HepG2 (cell line): ENCODE results near the gene CHRNG. TPM values are rescaled to one million over a fixed set of nuclear protein-coding genes. Genes with fewer than 3 reads are reported as not detected.

ENCODE experiments used
- CBX2 ChIP-seq, 2 experiments: fragments of 200-600 bp in 1 of 2; sonication (generic); formaldehyde crosslinking in 1 of 2; IDR thresholded peaks; 2 replicates each; pipeline versions ENCODE4 v1.7.0 to v1.8.1; 2018 to 2022; ENCODE audit warnings: low read depth in 2 of 2, low read length in 1 of 2, mild to moderate bottlenecking in 1 of 2, missing genetic modification reagents in 1 of 2
- CTCF ChIP-seq: sonication (generic); formaldehyde crosslinking; IDR thresholded peaks from 2 replicates; pipeline ENCODE4 v1.5.0; 2020; ENCODE audit warnings: mild to moderate bottlenecking, missing genetic modification reagents, moderate library complexity
- PRDM15 ChIP-seq: sonication (generic); formaldehyde crosslinking; IDR thresholded peaks from 2 replicates; pipeline ENCODE4 v1.4.0; 2020; ENCODE audit warnings: missing genetic modification reagents
- TCF12 ChIP-seq, 2 experiments: fragments of 450-650 bp in 1 of 2; sonication (generic) in 1 of 2; formaldehyde crosslinking in 1 of 2; IDR thresholded peaks; 2 replicates each; pipeline versions ENCODE4 v1.6.1 to v1.8.0; 2017 to 2022; ENCODE audit warnings: antibody characterized with exemption in 1 of 2, mild to moderate bottlenecking in 1 of 2, missing genetic modification reagents in 1 of 2, moderate library complexity in 1 of 2
- ZNF10 ChIP-seq: sonication (generic); formaldehyde crosslinking; IDR thresholded peaks from 2 replicates; pipeline ENCODE4 v1.4.0; 2020; ENCODE audit warnings: mild to moderate bottlenecking, low read depth, missing genetic modification reagents, borderline replicate concordance
- ZNF432 ChIP-seq: sonication (generic); formaldehyde crosslinking; IDR thresholded peaks from 2 replicates; pipeline ENCODE4 v1.5.0; 2020; ENCODE audit warnings: missing genetic modification reagents, mild to moderate bottlenecking, borderline replicate concordance
- ZNF546 ChIP-seq: sonication (generic); formaldehyde crosslinking; conservative IDR thresholded peaks from 2 replicates; pipeline ENCODE4 v1.8.1; 2023; ENCODE audit warnings: mild to moderate bottlenecking, missing genetic modification reagents
- polyA plus RNA-seq, 8 experiments: library from polyadenylated mRNA; depleted of rRNA in 3 of 8; stranded (reverse) in 7 of 8; unstranded in 1 of 8; fragments of >200 nt; fragmentation: Illumina TruSeq in 4 of 8; extraction: Trizol in 4 of 8; gene quantifications; 2 replicates each; pipeline versions ENCODE4 v1.2.1 to v1.2.3, GENCODE V29; 2011 to 2016; ENCODE audit warnings: low read depth in 4 of 8, missing spikeins in 1 of 8, mixed read lengths in 1 of 8; ENCODE audit not compliant: insufficient read depth in 1 of 8
- total RNA-seq, 5 experiments: library from RNA; depleted of rRNA; stranded (reverse); fragments of >200 nt; fragmentation: Illumina TruSeq; extraction: Trizol; gene quantifications; 2 replicates each; pipeline ENCODE4 v1.2.3, GENCODE V29; 2016; ENCODE audit warnings: low read depth in 1 of 5

Gene CHRNG
- total and polyA plus RNA-seq, 2 of the 13 experiments (the other 11 are each of a cell fraction or from before 2014, with no cell fraction given): not detected

- TF ChIP-seq PRDM15 (CRISPR knock-in tag) (no peak), CBX2 (IDR thresholded peaks at IDR 0.05; ENCODE audit: low read depth, low read length) (no peak), CBX2 (CRISPR knock-in tag; IDR thresholded peaks at IDR 0.05; ENCODE audit: low read depth) (no peak), ZNF546 (CRISPR knock-in tag) (no peak), ZNF432 (CRISPR knock-in tag) (no peak), ZNF10 (CRISPR knock-in tag) (no peak), CTCF (CRISPR knock-in tag) (no peak), TCF12 (IDR thresholded peaks at IDR 0.05) (no peak), TCF12 (CRISPR knock-in tag; IDR thresholded peaks at IDR 0.05) (no peak)
Measured at GRCh38 chr2:232521098-232521497, 18.4 kb upstream of the CHRNG start (continued).
